Measurements from ENCODE around the gene PEF1. TPM values are rescaled to one million over a fixed set of nuclear protein-coding genes. Genes with fewer than 3 reads are reported as not detected.

PEF1 gene
- total and polyA plus RNA-seq, 2 donors (not counting 1 experiment from before 2014, with no cell fraction given): 36.7 to 49.4 TPM

- Histone ChIP-seq H3K9ac (ENCODE audit: low read length) (no peak overlapping the region), H2AFZ (ENCODE audit: insufficient read depth, low read depth, low read length, poor library complexity, severe bottlenecking) (no peak overlapping the region), H4K20me1 (ENCODE audit: control insufficient read depth, insufficient read depth, low read length, poor library complexity, severe bottlenecking) (no peaks in the 10 kb centered on the region), H3K36me3 (replicated peaks in 1 of 2; ENCODE audit: control extremely low read depth in 1 of 2, control insufficient read depth in 1 of 2, extremely low read depth in 1 of 2, insufficient read depth in 2 of 2, low read length in 1 of 2) (no peaks in the 10 kb centered on the region), H3K27ac (ENCODE audit: low read length in 2 of 2) (no peak overlapping the region), H3K79me2 (ENCODE audit: control insufficient read depth, insufficient read depth, low read length) (no peaks in the 10 kb centered on the region), H3K4me2 (replicated peaks; ENCODE audit: low read depth, low read length, poor library complexity, severe bottlenecking) (no peak overlapping the region), H3K27me3 (replicated peaks in 1 of 4; ENCODE audit: control extremely low read depth in 1 of 4, control insufficient read depth in 3 of 4, insufficient read depth in 4 of 4, low read length in 3 of 4) (peaks cover 0 to 7% (median 0%) of the 10 kb centered on the region in 4 experiments), H3K4me1 (ENCODE audit: control insufficient read depth in 2 of 2, insufficient read depth in 2 of 2, low read length in 2 of 2) (no peaks in the 10 kb centered on the region), H3K9me3 (ENCODE audit: control extremely low read depth in 1 of 3, control insufficient read depth in 2 of 3, insufficient read depth in 1 of 3, low read length in 2 of 3) (no peaks in the 10 kb centered on the region), H3K4me3 (ENCODE audit: control extremely low read depth in 1 of 5, extremely low read depth in 1 of 5, insufficient read depth in 1 of 5, low read depth in 2 of 5, low read length in 4 of 5) (no peak overlapping the region)
- intact Hi-C loops (cut with micrococcal nuclease): no loop called here
- DNase-seq: no peak
- POLR2A ChIA-PET: interaction anchor here (0.7 kb wide), 1 partner anchor 592 kb away, joined by 14 read pairs; no protein-coding TSS in a partner anchor
- WGBS (ENCODE audit: insufficient coverage): 91% methylated on average over 8 of the region's 12 CpGs
- Mint-ChIP-seq H3K27ac (no peak overlapping the region), H3K4me1 (no peaks in the 10 kb centered on the region), H3K27me3 (peaks cover 20% of the 10 kb centered on the region), H3K9me3 (ENCODE audit: insufficient read depth) (no peaks in the 10 kb centered on the region), H3K4me3 (no peak overlapping the region)
- no peak for ATAC-seq (ENCODE audit: low read depth)
- CTCF ChIA-PET: no interaction called here
- TF ChIP-seq EZH2 (IDR thresholded peaks at IDR 0.05; ENCODE audit: borderline replicate concordance, insufficient read depth, low read depth, low read length, poor library complexity, severe bottlenecking) (no peak), CTCF (IDR thresholded peaks at IDR 0.05) (no peak)
Measured at GRCh38 chr1:31653717-31654473, 9.2 kb upstream of the PEF1 start.

GRCh38 chr1:31652891-31653499, 8.3 kb upstream of the PEF1 start:
- POLR2A ChIA-PET: no interaction called here
- H3K9me3 Mint-ChIP-seq (ENCODE audit: insufficient read depth): no peaks in the 10 kb centered on the region
- no peaks in the 10 kb centered on the region for H4K20me1 ChIP-seq (ENCODE audit: control insufficient read depth, insufficient read depth, low read length, poor library complexity, severe bottlenecking)
- no peaks in the 10 kb centered on the region for H3K79me2 ChIP-seq (ENCODE audit: control insufficient read depth, insufficient read depth, low read length)
- no peaks in the 10 kb centered on the region for H3K36me3 ChIP-seq (replicated peaks in 1 of 2; ENCODE audit: control extremely low read depth in 1 of 2, control insufficient read depth in 1 of 2, extremely low read depth in 1 of 2, insufficient read depth in 2 of 2, low read length in 1 of 2)
- no peak overlapping the region for H2AFZ ChIP-seq (ENCODE audit: insufficient read depth, low read depth, low read length, poor library complexity, severe bottlenecking)
- H3K27ac ChIP-seq (ENCODE audit: low read length in 2 of 2): no peak overlapping the region
- no peak for ATAC-seq (ENCODE audit: low read depth)
- TF ChIP-seq CTCF (IDR thresholded peaks at IDR 0.05) (no peak), EZH2 (IDR thresholded peaks at IDR 0.05; ENCODE audit: borderline replicate concordance, insufficient read depth, low read depth, low read length, poor library complexity, severe bottlenecking) (no peak)
- 100% methylated on average over 1 of the region's 4 CpGs for WGBS (ENCODE audit: insufficient coverage)
- peaks cover 18% of the 10 kb centered on the region for H3K27me3 Mint-ChIP-seq
- H3K4me2 ChIP-seq (replicated peaks; ENCODE audit: low read depth, low read length, poor library complexity, severe bottlenecking): no peak overlapping the region
- peaks cover 0 to 6% (median 0%) of the 10 kb centered on the region in 4 experiments for H3K27me3 ChIP-seq (replicated peaks in 1 of 4; ENCODE audit: control extremely low read depth in 1 of 4, control insufficient read depth in 3 of 4, insufficient read depth in 4 of 4, low read length in 3 of 4)
- H3K4me3 Mint-ChIP-seq: no peak overlapping the region
- H3K4me1 ChIP-seq (ENCODE audit: control insufficient read depth in 2 of 2, insufficient read depth in 2 of 2, low read length in 2 of 2): no peaks in the 10 kb centered on the region
- H3K9ac ChIP-seq (ENCODE audit: low read length): no peak overlapping the region
- no peak overlapping the region for H3K27ac Mint-ChIP-seq
- intact Hi-C loops (cut with micrococcal nuclease): no loop called here
- CTCF ChIA-PET: no interaction called here
- no peak for DNase-seq
- no peaks in the 10 kb centered on the region for H3K9me3 ChIP-seq (ENCODE audit: control extremely low read depth in 1 of 3, control insufficient read depth in 2 of 3, insufficient read depth in 1 of 3, low read length in 2 of 3)
- H3K4me1 Mint-ChIP-seq: no peaks in the 10 kb centered on the region
- no peak overlapping the region for H3K4me3 ChIP-seq (ENCODE audit: control extremely low read depth in 1 of 5, extremely low read depth in 1 of 5, insufficient read depth in 1 of 5, low read depth in 2 of 5, low read length in 4 of 5)
